ENCODE data around the gene TBC1D22A. TPM values are rescaled to one million over a fixed set of nuclear protein-coding genes. Genes with fewer than 3 reads are reported as not detected.

TBC1D22A gene
- total RNA-seq, 4 donors from 2014 or later: 18.8 to 25.2 (median 23.1) TPM

GRCh38 chr22:46964773-46965550, 202.5 kb downstream of the TBC1D22A start:
- intact Hi-C loops (cut with DNase I; ENCODE audit: low total_unique reads): no loop called here
- ATAC-seq: no peak

DNA sequence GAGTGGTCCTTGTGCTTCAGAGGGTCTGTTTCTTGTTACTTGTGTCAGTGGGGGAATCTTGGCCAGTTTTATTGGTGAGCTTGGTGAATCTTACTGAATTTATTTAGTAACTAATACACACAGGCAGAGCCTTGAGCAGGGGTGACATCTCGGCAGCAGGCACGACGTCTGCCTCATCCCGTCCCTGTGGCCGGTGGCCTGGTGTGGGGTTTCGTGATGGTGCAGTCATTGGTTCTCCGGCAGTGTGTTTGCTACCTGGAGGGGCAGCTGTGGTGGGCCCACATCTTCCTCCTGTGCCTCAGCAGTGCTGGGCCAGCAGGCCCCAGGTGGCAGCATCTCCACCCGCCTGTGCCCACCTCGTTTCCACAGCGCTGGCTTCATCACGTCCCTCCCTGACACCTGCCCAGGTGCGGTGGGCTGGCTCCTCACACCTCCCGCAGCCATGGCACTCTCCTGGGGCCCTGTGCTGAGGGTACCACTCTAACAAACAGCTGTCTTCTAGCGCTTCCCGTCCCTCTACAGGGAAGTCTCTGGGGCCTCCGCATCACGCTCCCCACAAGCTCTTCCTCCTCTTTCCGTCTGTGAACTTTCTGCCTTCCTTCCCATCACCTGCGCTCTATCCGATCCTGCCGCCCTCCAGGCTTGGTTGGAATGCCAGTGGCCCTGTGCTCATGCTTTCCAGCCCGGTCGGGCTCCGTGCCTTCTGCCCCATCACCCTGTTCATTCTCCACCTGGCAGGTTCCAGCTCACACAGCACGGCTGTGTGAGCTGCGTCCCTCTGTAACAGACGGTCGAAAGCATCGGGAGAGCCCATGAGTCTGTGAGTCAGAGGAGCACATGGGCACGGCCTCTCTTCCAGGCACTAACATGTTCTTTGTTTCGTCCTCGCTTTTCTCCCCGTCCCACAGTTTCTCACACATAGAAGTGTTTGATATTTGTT, 203.4 kb downstream of the TBC1D22A start:
- Histone ChIP-seq H3K4me3 (no peak overlapping the region), H3K4me1 (peaks cover 0 to 5% of the 10 kb centered on the region in 2 donors), H3K36me3 (no peaks in the 10 kb centered on the region), H3K27me3 (no peaks in the 10 kb centered on the region), H3K27ac (no peak overlapping the region), H3K9me3 (no peaks in the 10 kb centered on the region)
- in situ Hi-C loops (cut with MboI; ENCODE audit: low sequenced_read_pairs in 4 of 4): no loop called here
- TF ChIP-seq, protein P1, sequence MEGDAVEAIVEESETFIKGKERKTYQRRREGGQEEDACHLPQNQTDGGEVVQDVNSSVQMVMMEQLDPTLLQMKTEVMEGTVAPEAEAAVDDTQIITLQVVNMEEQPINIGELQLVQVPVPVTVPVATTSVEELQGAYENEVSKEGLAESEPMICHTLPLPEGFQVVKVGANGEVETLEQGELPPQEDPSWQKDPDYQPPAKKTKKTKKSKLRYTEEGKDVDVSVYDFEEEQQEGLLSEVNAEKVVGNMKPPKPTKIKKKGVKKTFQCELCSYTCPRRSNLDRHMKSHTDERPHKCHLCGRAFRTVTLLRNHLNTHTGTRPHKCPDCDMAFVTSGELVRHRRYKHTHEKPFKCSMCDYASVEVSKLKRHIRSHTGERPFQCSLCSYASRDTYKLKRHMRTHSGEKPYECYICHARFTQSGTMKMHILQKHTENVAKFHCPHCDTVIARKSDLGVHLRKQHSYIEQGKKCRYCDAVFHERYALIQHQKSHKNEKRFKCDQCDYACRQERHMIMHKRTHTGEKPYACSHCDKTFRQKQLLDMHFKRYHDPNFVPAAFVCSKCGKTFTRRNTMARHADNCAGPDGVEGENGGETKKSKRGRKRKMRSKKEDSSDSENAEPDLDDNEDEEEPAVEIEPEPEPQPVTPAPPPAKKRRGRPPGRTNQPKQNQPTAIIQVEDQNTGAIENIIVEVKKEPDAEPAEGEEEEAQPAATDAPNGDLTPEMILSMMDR (IDR thresholded peaks at IDR 0.05 in 4 of 5, conservative IDR thresholded peaks at IDR 0.05 in 1 of 5): no peak
- no peak for TF ChIP-seq POLR2A (IDR thresholded peaks at IDR 0.05)
- no peak for DNase-seq
- ATAC-seq: no peak
- intact Hi-C loops (cut with DNase I; ENCODE audit: low total_unique reads): no loop called here

More at GRCh38 chr22:46964773-46965550, 202.5 kb downstream of the TBC1D22A start:
- in situ Hi-C loops (cut with MboI; ENCODE audit: low sequenced_read_pairs in 4 of 4): no loop called here
- no peaks in the 10 kb centered on the region for H3K9me3 ChIP-seq
- H3K36me3 ChIP-seq: no peaks in the 10 kb centered on the region
- H3K4me1 ChIP-seq: no peaks in the 10 kb centered on the region
- TF ChIP-seq, protein P1 (IDR thresholded peaks at IDR 0.05 in 4 of 5, conservative IDR thresholded peaks at IDR 0.05 in 1 of 5): no peak
- TF ChIP-seq POLR2A (IDR thresholded peaks at IDR 0.05): no peak
- H3K27ac ChIP-seq: no peak overlapping the region
- no peak for DNase-seq
- H3K27me3 ChIP-seq: no peaks in the 10 kb centered on the region
- no peak overlapping the region for H3K4me3 ChIP-seq

DNA sequence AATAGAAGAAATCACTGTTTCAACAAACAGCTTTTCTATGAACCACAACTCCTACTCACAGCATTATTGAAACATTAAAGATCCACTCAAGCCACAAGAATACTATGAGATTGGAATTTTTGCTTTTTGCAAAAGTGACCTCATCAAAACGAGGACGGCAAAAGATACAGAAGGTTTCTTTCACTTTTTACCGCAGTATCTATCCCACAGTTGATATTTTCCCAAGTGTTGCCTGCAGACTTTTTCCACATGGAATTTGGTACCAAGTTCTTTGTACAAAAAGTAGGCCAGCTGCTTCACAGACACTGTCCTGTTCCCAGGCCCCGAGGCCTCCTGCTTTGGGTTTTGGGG, 204.0 kb downstream of the TBC1D22A start:
- no peak overlapping the region for H3K4me3 ChIP-seq
- intact Hi-C loops (cut with DNase I; ENCODE audit: low total_unique reads): no loop called here
- ATAC-seq (no peak), DNase-seq (no peak)
- in situ Hi-C loops (cut with MboI; ENCODE audit: low sequenced_read_pairs in 4 of 4): no loop called here
- H3K36me3 ChIP-seq: no peaks in the 10 kb centered on the region
- H3K27ac ChIP-seq: no peak overlapping the region
- H3K27me3 ChIP-seq: no peaks in the 10 kb centered on the region
- peaks cover 0 to 6% of the 10 kb centered on the region in 2 donors for H3K4me1 ChIP-seq
- H3K9me3 ChIP-seq: no peaks in the 10 kb centered on the region
- no peak for TF ChIP-seq POLR2A (IDR thresholded peaks at IDR 0.05)
- TF ChIP-seq, protein P1 (IDR thresholded peaks at IDR 0.05 in 4 of 5, conservative IDR thresholded peaks at IDR 0.05 in 1 of 5): no peak

- H3K27ac ChIP-seq: no peak overlapping the region
- intact Hi-C loops (cut with DNase I; ENCODE audit: low total_unique reads): no loop called here
- no peaks in the 10 kb centered on the region for H3K36me3 ChIP-seq
- in situ Hi-C loops (cut with MboI; ENCODE audit: low sequenced_read_pairs in 4 of 4): no loop called here
- ATAC-seq: no peak
- DNase-seq: no peak
- peaks cover 0 to 6% of the 10 kb centered on the region in 2 donors for H3K4me1 ChIP-seq
- no peaks in the 10 kb centered on the region for H3K27me3 ChIP-seq
- TF ChIP-seq, protein P1 (IDR thresholded peaks at IDR 0.05 in 4 of 5, conservative IDR thresholded peaks at IDR 0.05 in 1 of 5): no peak
- no peak for TF ChIP-seq POLR2A (IDR thresholded peaks at IDR 0.05)
- no peak overlapping the region for H3K4me3 ChIP-seq
- H3K9me3 ChIP-seq: no peaks in the 10 kb centered on the region
Measured at GRCh38 chr22:46966846-46967245, 204.4 kb downstream of the TBC1D22A start.

All from gastrocnemius medialis (tissue), 4 donors.